ENCODE results near the gene ZBBX.

ZBBX gene

DNA sequence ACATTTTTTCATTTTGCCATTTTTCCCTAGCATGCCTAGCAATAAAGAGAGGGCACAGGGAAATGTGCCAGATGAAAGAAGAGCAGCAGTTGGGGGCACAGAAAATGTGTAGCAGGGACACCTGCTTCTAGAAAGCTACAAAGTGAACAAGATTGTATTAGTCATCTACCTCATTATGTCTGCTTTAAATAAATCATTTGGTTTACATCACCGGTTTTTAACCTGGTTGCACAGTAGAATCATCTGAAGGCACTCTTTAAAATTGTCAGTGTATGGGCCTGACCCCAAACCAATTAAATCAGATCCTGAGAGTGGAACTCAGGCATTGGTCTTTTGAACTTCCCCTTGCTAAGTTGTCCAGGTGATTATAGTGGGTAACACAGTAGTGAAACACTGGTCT is 73.8 kb downstream of the ZBBX start:
- no peak for DNase-seq (ENCODE audit: low spot score)

DNA sequence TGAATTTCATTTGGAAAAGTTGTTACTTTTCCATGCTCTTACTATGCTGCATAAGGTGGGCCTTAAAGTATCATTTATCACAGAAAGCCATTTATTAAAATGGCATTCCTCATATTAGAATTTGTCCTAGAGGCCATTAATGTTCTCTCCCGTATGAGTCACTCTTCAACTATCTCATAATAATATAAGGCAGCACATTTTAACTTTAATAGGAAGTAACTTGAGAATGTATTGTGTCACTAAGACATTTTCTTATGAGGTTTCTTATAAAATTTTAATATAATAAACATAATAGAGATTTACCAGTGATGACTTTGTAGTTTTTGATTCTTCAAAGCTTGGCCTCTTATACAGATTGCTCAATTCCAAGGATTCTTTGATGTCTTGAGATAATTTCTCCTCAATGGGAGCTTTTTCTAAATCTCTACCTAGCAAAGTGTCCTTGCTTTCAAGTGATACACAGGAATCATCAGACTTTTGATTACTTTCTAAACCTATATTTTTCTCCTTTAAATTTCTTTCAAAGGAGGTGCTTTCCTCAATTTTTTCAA is 74.7 kb downstream of the ZBBX start:
- DNase-seq (ENCODE audit: low spot score), result no peak

DNA sequence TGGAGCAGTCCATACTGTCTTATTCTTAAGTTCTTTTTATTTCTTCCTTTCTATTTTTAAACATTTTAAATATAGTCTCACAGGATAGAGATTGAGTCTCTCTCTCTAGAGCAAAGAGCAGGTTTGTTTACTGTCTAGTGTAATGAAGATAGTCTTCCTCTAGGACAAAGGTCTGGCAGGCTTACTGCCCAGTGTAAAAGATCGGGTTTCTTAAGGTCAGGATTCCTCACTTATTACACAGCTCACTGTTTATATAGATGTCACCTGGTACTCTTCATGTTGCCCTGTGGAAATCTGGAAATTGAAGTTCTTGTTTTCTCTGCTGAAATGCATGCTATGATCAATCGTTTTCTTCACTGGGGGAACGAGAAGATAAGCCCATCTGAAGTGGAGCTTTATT is 76.0 kb downstream of the ZBBX start:
- no peak for DNase-seq (ENCODE audit: low spot score)

DNA sequence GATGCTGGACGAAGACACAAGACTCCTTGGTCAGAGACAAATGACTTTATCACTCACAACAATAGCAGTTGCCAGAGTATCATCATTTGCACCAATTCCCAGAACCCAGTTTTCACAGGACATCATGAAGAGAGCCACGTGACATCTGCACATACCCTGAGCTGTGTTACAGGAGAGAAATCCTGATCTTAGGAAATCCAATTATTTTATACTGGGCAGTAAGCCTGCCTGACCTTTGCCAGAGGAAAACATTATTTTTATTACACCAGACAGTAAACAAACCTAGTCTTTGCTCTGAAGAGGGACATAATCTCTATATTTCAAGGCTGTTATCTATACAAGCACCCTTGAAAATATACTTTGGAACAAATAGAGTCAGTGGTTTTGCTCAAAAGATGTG is 77.4 kb downstream of the ZBBX start:
- DNase-seq (ENCODE audit: low spot score), result no peak

DNA sequence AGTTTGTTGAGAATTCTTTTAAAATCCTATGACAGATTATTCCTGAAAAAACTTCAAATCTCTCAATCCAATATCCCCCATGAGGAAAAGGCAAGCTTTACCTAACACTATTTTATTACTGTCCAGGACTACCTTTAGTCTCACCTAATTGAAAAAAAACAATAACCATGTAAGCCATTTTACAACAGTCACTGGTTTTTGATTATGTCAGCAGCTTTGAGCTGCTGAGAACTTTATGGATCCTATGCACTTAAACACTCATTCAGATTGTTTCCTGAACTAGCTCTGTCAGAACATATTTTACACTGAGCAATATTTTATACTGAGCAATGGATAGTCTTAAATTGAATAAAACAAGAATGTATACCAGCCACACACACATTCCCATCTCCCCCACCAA is 79.9 kb downstream of the ZBBX start:
- DNase-seq (ENCODE audit: low spot score), result no peak

DNA sequence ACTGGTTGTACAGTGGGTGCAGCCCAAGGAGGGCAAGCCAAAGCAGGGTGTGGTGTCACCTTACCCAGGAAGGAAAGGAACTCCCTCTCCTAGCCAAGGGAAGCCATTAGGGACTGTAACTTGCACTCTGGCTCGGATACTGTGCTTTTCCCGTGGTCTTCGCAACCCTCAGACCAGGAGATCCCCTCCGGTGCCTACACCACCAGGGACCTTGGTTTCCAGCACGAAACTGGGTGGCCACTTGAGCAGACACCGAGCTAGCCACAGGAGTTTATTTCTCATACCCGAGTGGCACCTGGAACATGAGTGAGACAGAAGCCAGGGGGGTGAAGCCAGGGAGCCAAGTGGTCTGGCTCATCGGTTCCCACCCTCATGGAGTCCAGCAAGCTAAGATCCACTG is 90.7 kb downstream of the ZBBX start:
- DNase-seq (ENCODE audit: low spot score), result no peak

DNA sequence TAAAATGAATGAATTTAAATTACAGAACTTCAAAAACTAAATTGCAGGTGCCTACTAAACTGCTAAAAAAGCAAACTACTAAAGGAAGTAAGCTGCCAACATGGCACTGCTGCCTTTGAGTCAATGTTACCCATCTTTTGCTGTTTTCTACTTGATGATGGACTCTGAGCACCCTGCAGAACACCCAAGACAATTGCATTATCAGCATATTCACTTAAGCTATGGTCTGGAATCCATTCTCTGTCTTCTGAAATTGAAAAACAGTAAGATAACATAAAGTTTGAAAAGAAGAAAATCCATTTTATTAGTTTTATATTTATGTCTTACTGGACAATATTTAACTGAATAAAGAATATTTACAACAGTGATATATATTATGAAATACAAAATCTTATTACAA is 91.4 kb downstream of the ZBBX start:
- no peak for DNase-seq (ENCODE audit: low spot score)

DNA sequence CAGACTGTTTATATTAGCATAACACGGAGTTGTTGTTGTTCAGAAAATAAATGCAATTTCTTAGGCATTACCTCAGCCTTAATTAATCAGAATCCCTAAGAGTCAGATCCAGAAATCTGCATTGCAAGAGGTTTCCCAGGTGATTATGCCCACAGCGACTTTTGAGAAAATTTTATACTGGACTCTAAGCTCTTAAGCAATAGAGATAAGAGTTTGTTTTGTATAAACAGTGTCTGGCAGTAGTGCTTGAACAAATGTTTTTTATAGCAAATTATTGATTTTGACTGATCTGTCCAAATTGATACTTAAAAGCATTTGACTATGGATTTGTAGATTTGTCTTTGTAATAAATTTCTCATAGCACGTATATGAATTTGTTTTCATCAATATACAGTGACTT is 92.8 kb downstream of the ZBBX start:
- DNase-seq (ENCODE audit: low spot score), result no peak

DNA sequence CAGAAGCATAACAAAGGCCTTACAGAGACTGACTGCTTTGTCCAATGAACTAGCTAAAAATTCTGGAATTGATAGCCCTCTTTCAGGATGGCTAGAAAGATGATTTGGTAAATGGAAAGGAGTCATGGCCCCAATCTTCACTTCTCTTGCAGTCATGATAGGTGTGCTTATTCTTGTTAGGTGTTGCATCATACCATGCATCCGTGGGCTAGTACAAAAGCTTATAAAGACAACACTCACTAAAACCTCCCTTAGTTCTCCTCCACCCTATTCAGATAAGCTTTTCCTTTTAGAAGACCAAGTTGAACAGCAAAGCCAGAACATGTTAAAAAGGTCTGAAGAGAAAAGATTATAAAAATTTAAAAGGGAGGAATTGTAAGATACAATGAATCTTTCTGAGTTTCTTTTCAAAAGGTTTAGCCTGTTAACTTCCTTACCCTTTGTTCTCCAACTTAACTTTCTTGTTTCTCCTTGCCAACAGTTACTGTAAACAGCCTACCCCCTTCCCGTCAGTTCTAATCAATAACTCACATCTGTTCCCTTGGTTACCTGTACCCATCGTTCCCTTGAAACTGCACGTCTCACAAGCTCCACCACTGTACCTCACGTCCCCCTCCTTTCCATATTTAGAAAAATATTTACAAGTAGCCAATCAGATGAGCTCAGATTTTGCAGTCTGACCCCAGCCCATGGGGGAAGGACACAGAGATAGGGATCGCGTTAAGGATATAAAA is 105.8 kb downstream of the ZBBX start:
- no peak for DNase-seq (ENCODE audit: low spot score)

DNA sequence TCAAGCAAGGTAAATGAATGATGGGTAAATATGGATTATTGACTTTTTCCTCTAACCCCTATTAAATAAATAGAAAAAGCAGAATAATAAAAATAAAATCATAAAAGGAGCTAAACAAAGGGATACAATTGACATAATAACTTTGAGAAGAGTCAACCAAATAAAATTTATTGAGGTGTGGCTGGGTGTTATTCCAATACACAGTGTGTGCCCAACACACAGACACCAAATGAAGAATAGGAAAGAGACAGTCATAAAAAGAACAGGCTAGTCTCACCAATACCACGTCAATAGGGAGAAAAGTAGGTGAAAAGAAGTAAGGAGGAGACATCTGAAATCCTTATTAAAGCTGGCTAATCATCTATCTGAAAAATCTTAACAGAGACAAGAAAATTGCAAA is 127.1 kb downstream of the ZBBX start:
- DNase-seq (ENCODE audit: low spot score), result no peak

DNA sequence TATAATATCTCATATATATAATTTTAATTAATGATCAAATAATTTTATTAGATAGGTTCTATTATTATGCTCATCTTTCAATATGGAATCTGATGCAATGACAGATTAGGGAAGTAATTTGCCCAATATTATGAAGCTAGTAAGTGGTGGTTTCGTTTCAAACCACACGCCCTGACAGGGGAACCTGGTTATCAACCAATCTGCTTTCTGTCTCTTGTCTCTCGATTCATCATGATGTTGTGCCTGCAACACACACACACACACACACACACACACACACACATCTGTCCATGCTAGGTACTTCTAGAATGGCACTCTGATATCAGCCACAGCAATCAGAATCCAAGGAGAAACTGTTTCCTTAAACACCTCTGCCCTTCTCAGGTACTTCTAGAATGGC is 128.4 kb downstream of the ZBBX start:
- DNase-seq (ENCODE audit: low spot score), result no peak

DNA sequence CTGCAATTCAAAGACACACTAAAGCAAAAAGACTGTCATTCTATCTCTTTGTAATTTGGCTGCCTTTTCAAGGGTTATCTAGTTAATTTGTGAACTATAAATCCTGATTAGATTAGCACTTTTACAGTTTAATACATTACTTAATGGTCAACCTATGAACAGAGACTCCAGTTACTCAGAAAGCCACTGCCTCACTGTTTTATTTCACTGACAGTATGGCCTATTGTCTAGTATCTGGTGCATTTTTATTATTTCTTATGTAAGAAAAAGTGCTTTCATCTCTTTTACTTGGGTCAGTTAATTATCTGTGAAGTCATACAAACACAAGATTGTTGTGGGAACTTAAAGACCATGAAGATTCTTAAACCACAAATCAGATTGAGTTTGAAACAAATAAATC is 133.8 kb downstream of the ZBBX start:
- DNase-seq (ENCODE audit: low spot score), result no peak

DNA sequence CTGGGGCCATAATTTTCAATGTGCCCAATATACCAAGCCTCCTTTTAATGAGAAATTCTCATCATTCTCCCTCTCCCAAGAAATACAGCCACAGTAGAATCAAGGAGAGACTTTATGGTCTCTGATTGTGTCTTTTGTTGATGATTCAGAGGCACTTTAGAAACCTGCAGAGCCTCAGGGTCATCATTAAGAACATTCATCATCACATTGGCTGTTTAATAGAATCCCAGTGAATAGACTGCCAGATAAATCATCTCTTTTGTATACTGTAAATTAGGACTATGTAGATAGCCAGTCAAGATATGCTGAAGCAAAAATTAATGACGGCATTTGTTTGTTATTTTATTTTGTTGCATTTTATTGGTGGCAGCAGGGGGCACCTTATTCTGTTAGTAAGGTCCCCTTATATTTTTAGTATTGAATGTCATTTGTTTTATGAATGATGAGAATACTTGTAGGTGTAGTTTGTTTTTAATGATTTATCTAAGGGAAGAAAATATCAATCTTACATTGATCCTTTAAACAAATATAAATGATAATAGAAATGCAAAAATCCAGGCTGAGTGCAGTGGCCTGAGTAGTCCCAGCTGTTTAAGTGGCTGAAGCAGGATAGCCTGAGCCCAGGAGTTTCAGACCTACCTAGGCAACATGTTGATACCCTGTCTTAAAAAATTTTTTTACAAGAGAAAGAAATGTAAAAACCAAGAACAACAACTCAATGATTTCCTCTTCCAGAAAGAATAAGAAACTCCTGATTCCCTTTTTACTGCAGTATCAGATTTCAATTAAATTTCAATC is 138.8 kb downstream of the ZBBX start:
- DNase-seq (ENCODE audit: low spot score), result no peak

DNA sequence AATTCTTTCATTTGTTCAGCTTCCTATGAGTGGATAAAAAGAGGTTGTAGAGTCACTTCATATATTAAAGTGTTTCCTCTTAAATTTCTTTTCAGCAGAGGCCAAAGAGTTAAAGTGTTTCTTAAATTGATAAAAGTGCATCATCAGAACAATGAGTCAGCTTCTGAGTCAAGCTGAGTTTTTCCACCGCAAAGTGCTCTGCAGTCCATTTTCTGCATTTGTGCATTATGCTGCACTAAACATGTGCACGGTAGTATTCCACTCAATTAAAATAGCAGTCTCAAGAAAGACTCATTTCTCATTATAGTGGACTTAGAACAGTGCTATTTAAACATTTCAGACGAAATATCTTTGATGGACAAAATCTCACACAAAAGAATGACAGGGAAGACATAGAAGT is 152.0 kb downstream of the ZBBX start:
- no peak for DNase-seq (ENCODE audit: low spot score)

DNA sequence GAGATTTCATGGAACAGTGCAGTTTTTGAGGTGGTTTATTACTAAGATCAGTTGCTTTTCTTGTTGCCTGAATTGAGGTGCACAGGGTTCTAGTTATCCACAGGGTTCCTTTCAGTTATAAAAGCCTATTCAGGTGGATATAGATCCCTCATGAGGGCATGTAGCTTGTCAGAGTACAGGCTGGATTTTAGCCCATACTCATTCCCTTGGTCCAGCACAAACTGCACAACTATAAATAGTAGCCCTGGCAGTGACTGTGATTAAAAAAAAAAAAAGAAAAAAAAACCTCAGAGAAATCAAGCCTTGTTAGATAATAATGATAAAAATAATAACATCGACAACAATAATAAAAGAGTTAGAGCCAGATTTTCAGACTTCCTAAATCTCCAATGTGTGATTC is 154.3 kb downstream of the ZBBX start:
- DNase-seq (ENCODE audit: low spot score), result no peak

DNA sequence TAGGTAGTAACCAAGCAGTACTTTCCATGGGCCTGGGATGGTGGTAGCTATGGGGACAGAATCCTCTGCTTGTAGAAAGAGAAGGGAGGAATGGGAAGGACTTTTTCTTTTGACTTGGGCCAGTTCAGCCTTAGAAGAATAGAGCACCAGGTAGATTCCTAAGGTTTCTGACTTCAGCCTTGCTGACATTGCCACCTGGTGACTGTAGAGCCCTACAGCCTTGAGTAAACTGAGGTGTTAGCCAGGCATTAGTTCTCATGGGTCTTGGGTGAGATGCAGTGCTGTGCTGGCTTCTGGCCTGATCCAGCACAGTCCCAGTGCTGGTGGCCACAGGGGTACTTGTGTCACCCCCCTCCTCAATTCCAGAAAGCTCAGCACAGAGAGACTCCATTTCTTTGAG is 171.1 kb downstream of the ZBBX start:
- no peak for DNase-seq (ENCODE audit: low spot score)

DNA sequence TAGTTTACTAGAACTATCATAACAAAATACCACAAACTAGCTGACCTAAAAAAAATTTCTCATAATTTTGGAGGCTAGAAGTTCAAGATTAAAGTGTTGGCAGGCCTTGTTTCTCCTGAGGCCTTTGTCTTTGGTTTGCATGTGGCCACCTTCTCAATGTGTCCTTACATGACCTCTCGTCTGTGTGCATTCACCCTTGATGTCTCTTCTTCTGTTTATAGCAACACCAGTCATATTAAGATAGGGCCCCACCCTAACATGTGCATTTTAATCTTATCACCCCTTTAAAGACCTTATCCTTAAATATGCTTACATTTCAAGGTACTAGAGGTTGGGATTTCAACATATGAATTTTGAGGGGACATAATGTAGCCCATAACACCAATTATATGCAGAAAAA is 177.0 kb downstream of the ZBBX start:
- no peak for DNase-seq (ENCODE audit: low spot score)

DNA sequence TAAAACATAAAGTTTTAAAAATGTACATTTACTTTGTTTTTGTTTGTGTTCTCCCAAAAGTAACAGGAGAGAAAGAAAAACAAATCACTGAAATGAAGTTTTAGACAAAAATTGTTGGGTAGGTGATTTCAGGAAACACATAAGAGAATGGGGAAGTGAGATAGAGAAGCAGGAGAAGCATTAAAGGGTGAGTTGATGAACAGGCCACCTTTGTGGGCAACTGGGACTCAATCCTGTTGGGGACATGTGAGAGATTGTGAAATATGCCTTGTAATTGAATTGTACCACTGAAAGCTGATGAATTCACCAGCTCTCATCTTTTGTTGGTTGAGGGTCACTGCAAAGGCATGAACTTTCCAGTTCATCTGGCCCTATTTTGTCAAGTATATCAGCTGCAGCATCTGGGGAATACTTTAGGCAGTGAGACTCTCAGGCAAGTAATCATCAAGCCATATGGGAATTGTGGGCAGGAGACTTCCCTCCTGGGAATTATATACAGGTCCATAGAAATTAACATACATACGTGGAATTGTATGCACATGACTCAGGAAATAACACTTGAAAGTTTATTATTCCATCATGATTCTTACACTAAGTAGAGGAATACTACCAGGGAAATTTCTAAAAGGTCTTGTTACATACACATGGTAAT is 181.0 kb downstream of the ZBBX start:
- DNase-seq (ENCODE audit: low spot score), result no peak

Data from germinal center (tissue), 1 donor.